T-cell (primary cell): Measurements from ENCODE around the gene TRIM8. TPM values are rescaled to one million over a fixed set of nuclear protein-coding genes. Genes with fewer than 3 reads are reported as not detected.

Experiments
- ATAC-seq, 4 experiments: fragments of 200-7000 bp in 3 of 4; fragments of 150-1000 bp in 1 of 4; cut with Tn5 transposase; replicated peaks in 1 of 4; 1 replicate in 3 of 4; 2 replicates in 1 of 4; pipeline ENCODE4 v1.10.0; 2021; ENCODE audit warnings: moderate library complexity in 3 of 4, mild to moderate bottlenecking in 2 of 4, moderate number of reproducible peaks in 1 of 4
- CTCF ChIA-PET, 2 donors: fragments of 300-600 bp; sonication (Branson Sonifier 250); formaldehyde crosslinking; loops; one replicate each; lab custom pipeline; 2022; ENCODE audit warnings: antibody characterized with exemption in 2 of 2; lab: Charles Lee
- POLR2A ChIA-PET, 2 donors: fragments of 300-600 bp; sonication (Branson Sonifier 250); formaldehyde crosslinking; loops; one replicate each; lab custom pipeline; 2022; ENCODE audit warnings: antibody characterized with exemption in 2 of 2; lab: Charles Lee
- DNase-seq, 35 experiments: peaks; one replicate each; pipeline versions ENCODE4 v3.0.0 to v3.0.0-alpha.2; 2013 to 2023
- H3K27ac ChIP-seq: one replicate; pipeline ENCODE4 v1.5.1; 2013; ENCODE audit warnings: low read length
- H3K27me3 ChIP-seq, 2 experiments: replicated peaks in 1 of 2; 1 replicate in 1 of 2; 2 replicates in 1 of 2; pipeline versions ENCODE4 v1.6.1 to v1.7.0; 2013; ENCODE audit warnings: low read length in 1 of 2, mixed read lengths in 1 of 2; ENCODE audit not compliant: control insufficient read depth in 2 of 2, insufficient read depth in 2 of 2; ENCODE audit errors: extremely low read depth in 1 of 2
- H3K36me3 ChIP-seq, 2 donors: 1 replicate in 1 of 2; 2 replicates in 1 of 2; pipeline versions ENCODE4 v1.6.1 to v1.7.0; 2013; ENCODE audit warnings: low read length in 1 of 2; ENCODE audit not compliant: control insufficient read depth in 2 of 2, insufficient read depth in 1 of 2; ENCODE audit errors: extremely low read depth in 1 of 2
- H3K4me1 ChIP-seq, 2 experiments: 1 replicate in 1 of 2; 2 replicates in 1 of 2; pipeline versions ENCODE4 v1.6.1 to v1.7.0; 2013; ENCODE audit warnings: low read length in 2 of 2, mixed read lengths in 1 of 2; ENCODE audit not compliant: insufficient read depth in 2 of 2, control insufficient read depth in 1 of 2; ENCODE audit errors: extremely low read depth in 1 of 2
- H3K4me3 ChIP-seq, 2 donors: 1 replicate in 1 of 2; 2 replicates in 1 of 2; pipeline versions ENCODE4 v1.5.1 to v1.7.0; 2013; ENCODE audit warnings: mild to moderate bottlenecking in 2 of 2, low read length in 1 of 2, moderate library complexity in 1 of 2; ENCODE audit not compliant: control insufficient read depth in 1 of 2; ENCODE audit errors: extremely low read depth in 1 of 2
- H3K9me3 ChIP-seq: 2 replicates; pipeline ENCODE4 v1.7.0; 2013
- H3K27ac Mint-ChIP-seq, 2 donors: one replicate each; pipeline ENCODE4 v1.8.0; 2020 to 2021; ENCODE audit warnings: mild to moderate bottlenecking in 2 of 2, mixed read lengths in 2 of 2
- H3K27me3 Mint-ChIP-seq, 2 donors: one replicate each; pipeline ENCODE4 v1.8.0; 2021 to 2022; ENCODE audit warnings: mixed read lengths in 2 of 2
- H3K36me3 Mint-ChIP-seq: one replicate; pipeline ENCODE4 v1.8.0; 2021; ENCODE audit warnings: mixed read lengths
- H3K4me1 Mint-ChIP-seq, 3 donors: one replicate each; pipeline ENCODE4 v1.8.0; 2020 to 2022; ENCODE audit warnings: mixed read lengths in 3 of 3, mild to moderate bottlenecking in 1 of 3
- H3K4me3 Mint-ChIP-seq, 3 donors: one replicate each; pipeline ENCODE4 v1.8.0; 2020 to 2022; ENCODE audit warnings: mild to moderate bottlenecking in 3 of 3, mixed read lengths in 3 of 3, moderate library complexity in 3 of 3
- H3K9me3 Mint-ChIP-seq, 3 donors: one replicate each; pipeline ENCODE4 v1.8.0; 2020 to 2022; ENCODE audit warnings: mixed read lengths in 3 of 3
- WGBS: methylation state at CpG from one replicate; pipeline ENCODE4 v1.1.5; 2013; ENCODE audit warnings: missing lambda C conversion rate; ENCODE audit not compliant: insufficient coverage; 5-methylcytosine and 5-hydroxymethylcytosine counted together
- total RNA-seq, 35 experiments: library from RNA in 6 of 35; stranded (reverse) in 6 of 35; fragments of 120-200 nt in 1 of 35; gene quantifications; one replicate each; pipeline versions ENCODE4 v1.2.1 to v1.2.4 and lab custom pipeline; 2013 to 2026

Gene TRIM8
- total RNA-seq, 5 donors from 2014 or later (not counting 1 experiment from before 2014, with no cell fraction given): 54.2 to 74.7 (median 67.9) TPM

DNA sequence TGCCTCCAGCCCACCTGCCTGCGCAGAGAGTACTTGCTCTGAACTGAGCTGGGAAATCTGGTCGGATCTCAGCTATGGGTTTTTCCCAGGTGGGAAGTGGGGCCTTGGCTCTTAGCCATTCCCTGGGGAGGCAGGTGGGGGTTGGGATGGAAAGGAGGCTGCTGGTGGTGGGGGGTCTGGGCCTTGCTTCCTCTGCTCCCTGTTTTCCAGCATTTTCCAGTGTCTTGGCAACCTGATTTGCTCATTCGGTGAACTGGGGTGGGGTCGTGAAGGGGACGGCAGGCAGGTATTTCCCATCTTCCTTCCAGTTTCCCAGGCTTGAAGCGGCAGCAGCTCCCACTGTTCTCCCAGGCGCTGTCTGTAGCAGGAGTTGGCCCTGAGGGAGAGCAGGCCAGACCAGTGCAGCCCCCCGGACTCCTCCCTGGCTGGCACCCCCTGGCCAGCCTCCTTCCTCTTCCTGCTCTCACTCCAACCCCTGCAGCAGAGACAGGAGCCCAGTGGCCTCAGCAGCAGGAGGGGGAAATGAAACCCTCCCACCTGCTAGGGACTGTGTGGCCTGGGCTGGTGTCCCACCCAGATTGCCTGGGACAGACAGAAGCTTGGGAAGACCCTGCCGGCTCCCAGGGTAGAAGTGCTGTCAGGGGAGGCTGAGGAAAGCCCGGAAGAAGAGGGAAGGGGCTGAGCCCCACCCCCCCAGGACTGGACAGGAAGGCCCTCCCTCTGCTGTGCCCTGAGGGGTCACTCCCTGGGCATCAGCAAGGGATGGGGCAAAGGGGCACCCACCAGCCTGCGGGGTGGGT is 6.6 kb downstream of the TRIM8 start:
- no peak overlapping the region for H3K4me3 ChIP-seq
- H3K27ac Mint-ChIP-seq: peak overlapping the region; percentile 83 to 89
- peak overlapping the region; percentile 60 for H3K27ac ChIP-seq
- H3K36me3 Mint-ChIP-seq: peaks cover 26% of the 10 kb centered on the region
- peaks cover 5 to 32% of the 10 kb centered on the region in 2 donors for H3K36me3 ChIP-seq
- peaks cover 78 to 91% (median 85%) of the 10 kb centered on the region in 3 donors for H3K4me1 Mint-ChIP-seq
- no peaks in the 10 kb centered on the region for H3K9me3 Mint-ChIP-seq
- DNase-seq (no peak), ATAC-seq (no peak)
- ChIA-PET POLR2A (interaction anchor here in 1 of 2 donors (0.8 kb wide), 1 partner anchor 14 kb away, joined by 8 read pairs; no protein-coding TSS in a partner anchor), CTCF (no interaction called here)
- peaks cover 65 to 91% of the 10 kb centered on the region in 2 experiments for H3K4me1 ChIP-seq
- WGBS: 86% methylated on average over 8 of the region's 11 CpGs
- H3K9me3 ChIP-seq: no peaks in the 10 kb centered on the region
- no peaks in the 10 kb centered on the region for H3K27me3 ChIP-seq
- H3K4me3 Mint-ChIP-seq: peak overlapping the region in 2 of 3 donors; percentile 25 to 95
- H3K27me3 Mint-ChIP-seq: no peaks in the 10 kb centered on the region

- POLR2A ChIA-PET: interaction anchor here in 1 of 2 donors (0.6 kb wide), 1 partner anchor 61 kb away, joined by 3 read pairs; no protein-coding TSS in a partner anchor
These were observed 7.3 kb downstream of the TRIM8 start for GRCh38 chr10:102651455-102652169.

DNA sequence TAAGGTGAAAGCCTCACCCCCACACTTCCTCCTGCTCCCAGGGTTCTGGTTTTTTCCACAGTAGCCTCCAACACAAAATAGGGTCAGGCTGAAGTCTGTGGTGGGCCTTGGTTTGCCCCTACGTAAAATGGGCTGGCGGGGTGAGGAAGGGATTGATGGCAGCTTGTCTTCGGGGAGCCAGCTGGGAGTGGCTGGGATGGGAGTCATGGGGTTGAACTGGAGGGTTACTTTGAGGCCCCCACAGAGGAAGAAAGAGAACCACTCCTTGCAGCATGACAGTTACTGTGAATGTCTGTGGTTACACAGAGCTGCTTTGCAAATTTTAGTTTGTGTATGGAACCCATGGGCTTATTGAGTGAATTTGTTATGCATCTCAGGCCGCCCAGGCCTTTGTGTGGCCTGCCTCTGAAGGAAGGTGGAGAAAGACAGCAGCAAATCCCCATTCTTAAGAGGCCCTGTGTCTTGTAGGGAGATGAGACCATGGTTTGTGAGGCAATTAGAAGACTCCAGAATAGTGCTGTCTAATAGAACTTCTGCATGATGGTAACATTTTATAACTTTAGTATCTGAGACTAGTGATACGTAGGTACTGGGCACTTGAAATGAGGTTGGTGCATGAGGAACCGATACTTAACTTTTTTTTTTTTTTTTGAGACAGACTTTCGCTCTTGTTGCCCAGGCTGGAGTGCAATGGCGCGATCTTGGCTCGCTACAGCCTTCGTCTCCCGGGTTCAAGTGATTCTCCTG is 8.1 kb downstream of the TRIM8 start:
- CTCF ChIA-PET: no interaction called here
- H3K36me3 Mint-ChIP-seq: peaks cover 31% of the 10 kb centered on the region
- H3K9me3 ChIP-seq: no peaks in the 10 kb centered on the region

More at GRCh38 chr10:102651455-102652169, 7.3 kb downstream of the TRIM8 start:
- H3K27ac Mint-ChIP-seq: peak overlapping the region; percentile 83 to 89
- H3K4me3 ChIP-seq: peak overlapping the region in 1 of 2 donors; percentile 7
- no peaks in the 10 kb centered on the region for H3K27me3 ChIP-seq
- CTCF ChIA-PET: no interaction called here
- peaks cover 63 to 85% of the 10 kb centered on the region in 2 experiments for H3K4me1 ChIP-seq
- ATAC-seq (no peak), DNase-seq (no peak)
- peaks cover 31% of the 10 kb centered on the region for H3K36me3 Mint-ChIP-seq
- peaks cover 11 to 39% of the 10 kb centered on the region in 2 donors for H3K36me3 ChIP-seq
- peak overlapping the region; percentile 31 to 95 (median 39) for H3K4me3 Mint-ChIP-seq
- no peaks in the 10 kb centered on the region for H3K9me3 Mint-ChIP-seq
- 60% methylated on average over 9 of the region's 11 CpGs for WGBS
- H3K9me3 ChIP-seq: no peaks in the 10 kb centered on the region
- H3K4me1 Mint-ChIP-seq: peaks cover 74 to 83% (median 79%) of the 10 kb centered on the region in 3 donors
- H3K27me3 Mint-ChIP-seq: no peaks in the 10 kb centered on the region
- H3K27ac ChIP-seq: peak overlapping the region; percentile 60

DNA sequence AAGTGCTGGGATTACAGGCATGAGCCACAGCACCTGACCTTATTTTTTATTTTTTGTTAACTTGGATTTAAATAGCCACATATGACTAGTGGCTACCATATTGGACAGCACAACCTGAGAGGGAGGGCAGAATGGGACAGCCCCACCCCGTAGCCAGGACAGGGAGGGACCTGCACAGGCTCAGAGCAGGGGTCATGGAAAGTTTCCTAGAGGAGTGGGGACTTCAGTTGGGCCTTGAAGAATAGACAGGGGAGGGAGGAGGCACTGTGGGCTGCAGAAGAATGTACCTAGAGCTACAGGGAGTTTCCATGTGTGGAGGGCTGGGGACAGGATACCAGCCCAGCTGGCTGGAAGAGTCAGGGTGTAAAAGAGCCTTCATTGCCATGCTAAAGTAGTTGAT is 8.8 kb downstream of the TRIM8 start:
- H3K4me3 ChIP-seq: no peak overlapping the region
- H3K27me3 ChIP-seq: no peaks in the 10 kb centered on the region
- Mint-ChIP-seq H3K9me3 (no peaks in the 10 kb centered on the region), H3K27ac (peak overlapping the region; percentile 83 to 89), H3K27me3 (no peaks in the 10 kb centered on the region), H3K4me1 (peaks cover 67 to 80% (median 73%) of the 10 kb centered on the region in 3 donors), H3K4me3 (peak overlapping the region in 1 of 3 donors; percentile 95), H3K36me3 (peaks cover 31% of the 10 kb centered on the region)
- POLR2A ChIA-PET: no interaction called here
- H3K27ac ChIP-seq: peak overlapping the region; percentile 45
- DNase-seq: no peak
- WGBS: 77% methylated on average over 1 of the region's 1 CpG
- H3K9me3 ChIP-seq: no peaks in the 10 kb centered on the region
- no peak for ATAC-seq
- H3K36me3 ChIP-seq: peaks cover 22 to 52% of the 10 kb centered on the region in 2 donors
- CTCF ChIA-PET: no interaction called here
- peaks cover 51 to 78% of the 10 kb centered on the region in 2 experiments for H3K4me1 ChIP-seq

More for the DNA sequence above, 8.1 kb downstream of the TRIM8 start:
- H3K27ac ChIP-seq: peak overlapping the region; percentile 60
- H3K4me3 ChIP-seq: peak overlapping the region in 1 of 2 donors; percentile 26
- Mint-ChIP-seq H3K9me3 (no peaks in the 10 kb centered on the region), H3K4me3 (peak overlapping the region; percentile 32 to 95 (median 36)), H3K27me3 (no peaks in the 10 kb centered on the region), H3K4me1 (peaks cover 68 to 80% (median 74%) of the 10 kb centered on the region in 3 donors), H3K27ac (peak overlapping the region; percentile 83 to 89)
- no peak for DNase-seq
- POLR2A ChIA-PET: interaction anchor here in 1 of 2 donors (0.6 kb wide), 1 partner anchor 61 kb away, joined by 3 read pairs; no protein-coding TSS in a partner anchor
- H3K36me3 ChIP-seq: peaks cover 18 to 47% of the 10 kb centered on the region in 2 donors
- peak in 2 of 4 experiments; percentile 18 to 38 for ATAC-seq
- H3K4me1 ChIP-seq: peaks cover 56 to 78% of the 10 kb centered on the region in 2 experiments
- WGBS: 67% methylated on average over 8 of the region's 12 CpGs
- no peaks in the 10 kb centered on the region for H3K27me3 ChIP-seq

DNA sequence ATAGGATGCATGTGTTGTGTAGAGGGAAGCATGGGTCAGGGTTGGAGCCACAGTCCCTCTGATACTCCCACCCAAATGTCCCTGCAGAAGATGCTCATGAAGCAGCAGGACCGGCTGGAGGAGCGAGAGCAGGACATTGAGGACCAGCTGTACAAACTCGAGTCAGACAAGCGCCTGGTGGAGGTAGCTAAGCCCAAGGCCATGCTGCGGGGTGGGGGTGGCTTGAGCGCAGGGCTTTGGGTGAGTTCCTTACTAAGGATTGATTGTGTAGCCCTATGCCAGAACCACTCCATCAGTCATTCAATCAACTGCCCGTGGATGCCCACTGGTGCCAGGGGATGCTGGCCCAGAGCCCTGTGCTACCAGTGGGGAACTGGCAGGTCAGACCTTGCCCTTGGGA is 10.3 kb downstream of the TRIM8 start:
- H3K4me1 ChIP-seq: peaks cover 42 to 78% of the 10 kb centered on the region in 2 experiments
- POLR2A ChIA-PET: interaction anchor here in 1 of 2 donors (0.5 kb wide), 1 partner anchor 32 kb away, joined by 6 read pairs; no protein-coding TSS in a partner anchor
- H3K36me3 ChIP-seq: peaks cover 22 to 58% of the 10 kb centered on the region in 2 donors

More for the DNA sequence above, 10.3 kb downstream of the TRIM8 start:
- ATAC-seq (no peak), DNase-seq (no peak)
- Mint-ChIP-seq H3K36me3 (peaks cover 31% of the 10 kb centered on the region), H3K27me3 (no peaks in the 10 kb centered on the region), H3K9me3 (no peaks in the 10 kb centered on the region), H3K4me1 (peaks cover 67 to 74% (median 72%) of the 10 kb centered on the region in 3 donors), H3K4me3 (no peak overlapping the region), H3K27ac (peak overlapping the region in 1 of 2 donors; percentile 31)
- no peaks in the 10 kb centered on the region for H3K9me3 ChIP-seq
- CTCF ChIA-PET: interaction anchor here (0.6 to 0.9 kb wide), 2 partner anchors 21 to 248 kb away, joined by 3 to 9 read pairs; no protein-coding TSS in a partner anchor
- H3K27me3 ChIP-seq: no peaks in the 10 kb centered on the region
- no peak overlapping the region for H3K4me3 ChIP-seq
- no peak overlapping the region for H3K27ac ChIP-seq
- 100% methylated on average over 1 of the region's 7 CpGs for WGBS
